Measurements from ENCODE around the gene NAT8L.

DNA sequence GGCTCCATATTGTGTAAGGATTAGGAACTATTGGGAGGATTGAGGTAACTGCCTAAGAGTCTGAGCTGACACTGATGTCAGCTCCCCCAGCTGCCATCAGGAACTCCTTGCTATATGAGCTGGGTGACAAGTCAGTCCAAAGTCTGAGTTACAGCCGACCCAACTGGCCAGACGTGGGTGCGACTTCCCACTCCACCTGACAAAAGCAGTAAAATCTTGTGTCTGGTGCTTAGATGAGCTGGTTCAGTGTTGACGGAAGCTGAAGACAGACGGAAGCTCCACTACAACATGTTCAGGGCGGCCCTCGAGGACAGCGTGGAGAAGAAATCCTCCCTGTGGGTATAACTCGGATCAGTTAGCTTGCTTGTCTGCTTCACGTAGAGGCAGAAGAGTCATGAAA lies 22.8 kb upstream of the NAT8L start:
- TF ChIP-seq, protein P1, sequence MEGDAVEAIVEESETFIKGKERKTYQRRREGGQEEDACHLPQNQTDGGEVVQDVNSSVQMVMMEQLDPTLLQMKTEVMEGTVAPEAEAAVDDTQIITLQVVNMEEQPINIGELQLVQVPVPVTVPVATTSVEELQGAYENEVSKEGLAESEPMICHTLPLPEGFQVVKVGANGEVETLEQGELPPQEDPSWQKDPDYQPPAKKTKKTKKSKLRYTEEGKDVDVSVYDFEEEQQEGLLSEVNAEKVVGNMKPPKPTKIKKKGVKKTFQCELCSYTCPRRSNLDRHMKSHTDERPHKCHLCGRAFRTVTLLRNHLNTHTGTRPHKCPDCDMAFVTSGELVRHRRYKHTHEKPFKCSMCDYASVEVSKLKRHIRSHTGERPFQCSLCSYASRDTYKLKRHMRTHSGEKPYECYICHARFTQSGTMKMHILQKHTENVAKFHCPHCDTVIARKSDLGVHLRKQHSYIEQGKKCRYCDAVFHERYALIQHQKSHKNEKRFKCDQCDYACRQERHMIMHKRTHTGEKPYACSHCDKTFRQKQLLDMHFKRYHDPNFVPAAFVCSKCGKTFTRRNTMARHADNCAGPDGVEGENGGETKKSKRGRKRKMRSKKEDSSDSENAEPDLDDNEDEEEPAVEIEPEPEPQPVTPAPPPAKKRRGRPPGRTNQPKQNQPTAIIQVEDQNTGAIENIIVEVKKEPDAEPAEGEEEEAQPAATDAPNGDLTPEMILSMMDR (IDR thresholded peaks at IDR 0.05) = no peak
- no peak for TF ChIP-seq POLR2AphosphoS5 (IDR thresholded peaks at IDR 0.05; ENCODE audit: low read depth, low read length)

Data from Panc1 (cell line).